K562 (cell line): ENCODE results near the gene RNF41. TPM values are rescaled to one million over a fixed set of nuclear protein-coding genes. Genes with fewer than 3 reads are reported as not detected.

Source experiments
- ATAC-seq: fragments of 200-7000 bp; cut with Tn5 transposase; 3 replicates; pipeline ENCODE4 v1.9.1; 2020; ENCODE audit warnings: moderate library complexity
- BruUV-seq: library from RNA; stranded (reverse); fragments of 400-500 nt; replicated peaks from 2 replicates; lab custom pipeline; 2021; lab: Mats Ljungman, UMichigan
- CTCF ChIA-PET: fragments of 300-600 bp; formaldehyde crosslinking; extraction: SDS; loops from one replicate; lab custom pipeline; 2021; ENCODE audit warnings: low intra/inter-chr PET ratio; lab: Yijun Ruan, JAX
- POLR2A ChIA-PET: fragments of 300-600, 350-650 bp; sonication (Branson Sonifier 250); formaldehyde crosslinking; extraction: SDS; loops from one replicate; lab custom pipeline; 2021; ENCODE audit warnings: antibody characterized with exemption, inconsistent platforms; lab: Yijun Ruan, JAX
- DNase-seq, 4 experiments: peaks; one replicate each; pipeline versions ENCODE4 v3.0.0 to v3.0.0-alpha.2; 2011 to 2018; ENCODE audit warnings: low spot score in 3 of 4, mixed read lengths in 3 of 4; ENCODE audit errors: extremely low read depth in 1 of 4
- FAIRE-seq: peaks from 2 replicates; lab custom pipeline; 2011; peaks lifted over from hg19 to GRCh38; lab: Jason Lieb, UNC
- H2AFZ ChIP-seq: 2 replicates; pipeline ENCODE4 v1.6.0; 2011; ENCODE audit warnings: low read depth, low read length, control low read depth, inconsistent platforms
- H3K27ac ChIP-seq: fragments of 200-600 bp; 3 replicates; pipeline ENCODE4 v1.8.0; 2011; ENCODE audit warnings: low read depth, mild to moderate bottlenecking, control low read depth, inconsistent platforms, low read length, moderate library complexity, mixed read lengths; ENCODE audit errors: extremely low read depth
- H3K27me3 ChIP-seq, 2 experiments: fragments of 300-600 bp in 1 of 2; 2 replicates in 1 of 2; 3 replicates in 1 of 2; pipeline versions ENCODE4 v1.6.0 to v1.8.0; 2011; ENCODE audit warnings: inconsistent platforms in 2 of 2, low read length in 2 of 2, mild to moderate bottlenecking in 1 of 2, mixed read lengths in 1 of 2, moderate library complexity in 1 of 2; ENCODE audit not compliant: control insufficient read depth in 2 of 2, insufficient read depth in 2 of 2
- H3K36me3 ChIP-seq: fragments of 300-600 bp; 3 replicates; pipeline ENCODE4 v1.8.0; 2011; ENCODE audit warnings: mild to moderate bottlenecking, low read length, inconsistent platforms; ENCODE audit not compliant: control insufficient read depth, insufficient read depth
- H3K4me1 ChIP-seq, 2 experiments: fragments of 200-600 bp in 1 of 2; replicated peaks in 1 of 2; 2 replicates in 1 of 2; 3 replicates in 1 of 2; pipeline versions ENCODE4 v1.5.1 to v1.8.0; 2011; ENCODE audit warnings: inconsistent platforms in 2 of 2, low read length in 2 of 2, mild to moderate bottlenecking in 1 of 2, mixed read lengths in 1 of 2, moderate library complexity in 1 of 2; ENCODE audit not compliant: control insufficient read depth in 2 of 2, insufficient read depth in 2 of 2
- H3K4me2 ChIP-seq: 2 replicates; pipeline ENCODE4 v1.6.1; 2011; ENCODE audit warnings: low read length, control low read depth, inconsistent platforms, mixed read lengths; ENCODE audit not compliant: insufficient read depth
- H3K4me3 ChIP-seq: fragments of 200-600 bp; sonication (generic), shearing (Covaris generic); 2 replicates; pipeline ENCODE4 v1.5.1; 2016; ENCODE audit warnings: control low read depth, inconsistent platforms
- H3K79me2 ChIP-seq: fragments of 200-600 bp; 3 replicates; pipeline ENCODE4 v1.8.0; 2011; ENCODE audit warnings: low read length, inconsistent platforms; ENCODE audit not compliant: control insufficient read depth, insufficient read depth
- H3K9ac ChIP-seq, 2 experiments: 2 replicates each; pipeline versions ENCODE4 v1.6.0 to v1.6.1; 2011; ENCODE audit warnings: low read depth in 2 of 2, low read length in 2 of 2, control low read depth in 1 of 2, inconsistent platforms in 1 of 2, mild to moderate bottlenecking in 1 of 2, mixed read lengths in 1 of 2; ENCODE audit not compliant: insufficient read depth in 1 of 2
- H3K9me1 ChIP-seq: one replicate; pipeline ENCODE4 v1.6.0; 2011; ENCODE audit warnings: inconsistent platforms, mild to moderate bottlenecking, low read length, moderate library complexity; ENCODE audit not compliant: control insufficient read depth, insufficient read depth
- H3K9me3 ChIP-seq: replicated peaks from 2 replicates; pipeline ENCODE4 v1.5.1; 2011; ENCODE audit warnings: low read depth, low read length, inconsistent platforms; ENCODE audit not compliant: control insufficient read depth, insufficient read depth
- H4K20me1 ChIP-seq: replicated peaks from 2 replicates; pipeline ENCODE4 v1.6.1; 2011; ENCODE audit warnings: low read length, inconsistent platforms, mixed read lengths; ENCODE audit not compliant: control insufficient read depth, insufficient read depth
- BRCA1 ChIP-seq, 2 experiments: fragments of 450-650 bp in 1 of 2; sonication (generic) in 1 of 2; formaldehyde crosslinking in 1 of 2; IDR thresholded peaks; 2 replicates each; pipeline versions ENCODE4 v1.5.0 to v1.6.1; 2017 to 2020; ENCODE audit warnings: mild to moderate bottlenecking in 1 of 2, missing genetic modification reagents in 1 of 2
- BRD9 ChIP-seq: fragments of 450-650 bp; IDR thresholded peaks from 2 replicates; pipeline ENCODE4 v1.6.1; 2018; ENCODE audit warnings: low read depth; ENCODE audit not compliant: partially characterized antibody
- BRF2 ChIP-seq: IDR thresholded peaks from 3 replicates; pipeline ENCODE4 v1.6.1; 2011; ENCODE audit warnings: borderline replicate concordance, mild to moderate bottlenecking; ENCODE audit not compliant: insufficient read length, insufficient read depth
- CHCHD3 ChIP-seq: fragments of 250-450 bp; sonication (Bioruptor Pico); IDR thresholded peaks from 2 replicates; pipeline ENCODE4 v2.1.2; 2022; ENCODE audit warnings: mild to moderate bottlenecking
- ELF2 ChIP-seq: fragments of 250-450 bp; sonication (Bioruptor Pico); IDR thresholded peaks from 2 replicates; pipeline ENCODE4 v1.5.0; 2021; ENCODE audit warnings: mild to moderate bottlenecking
- FUS ChIP-seq: fragments of 200-400 bp; formaldehyde crosslinking; optimal IDR thresholded peaks from 2 replicates; pipeline ENCODE3; 2017; ENCODE audit warnings: low read depth, low read length
- LEF1 ChIP-seq: fragments of 450-650 bp; IDR thresholded peaks from 2 replicates; pipeline ENCODE4 v1.6.1; 2016; ENCODE audit warnings: mild to moderate bottlenecking
- NFATC3 ChIP-seq: fragments of 450-650 bp; IDR thresholded peaks from 2 replicates; pipeline ENCODE4 v1.6.1; 2017; ENCODE audit warnings: mild to moderate bottlenecking
- POLR2A ChIP-seq: fragments of 450-650 bp; conservative IDR thresholded peaks from 2 replicates; pipeline ENCODE4 v1.6.1; 2016
- SMAD3 ChIP-seq: fragments of 450-650 bp; formaldehyde crosslinking; conservative IDR thresholded peaks from 2 replicates; pipeline ENCODE4 v1.4.0; 2020; ENCODE audit warnings: mild to moderate bottlenecking
- TFAP4 ChIP-seq: sonication (generic); formaldehyde crosslinking; IDR thresholded peaks from 2 replicates; pipeline ENCODE4 v1.8.0; 2022; ENCODE audit warnings: missing genetic modification reagents, mild to moderate bottlenecking, moderate library complexity, borderline replicate concordance
- THAP7 ChIP-seq: fragments of 250-450 bp; sonication (Bioruptor Pico); IDR thresholded peaks from 2 replicates; pipeline ENCODE4 v1.5.0; 2021
- ZNF354B ChIP-seq: fragments of 250-450 bp; sonication (Bioruptor Pico); IDR thresholded peaks from 2 replicates; pipeline ENCODE4 v1.4.0; 2020
- ZNF609 ChIP-seq: sonication (generic); formaldehyde crosslinking; IDR thresholded peaks from 2 replicates; pipeline ENCODE4 v1.8.1; 2023; ENCODE audit warnings: missing genetic modification reagents, mild to moderate bottlenecking, borderline replicate concordance
- WGBS: fragments of 100-300 bp; shearing (Covaris generic); methylation state at CpG from one replicate; pipeline ENCODE4 v1.1.6; 2016; ENCODE audit warnings: low coverage, mixed read lengths; ENCODE audit not compliant: insufficient coverage; ENCODE audit errors: missing lambda C conversion rate; 5-methylcytosine and 5-hydroxymethylcytosine counted together
- in situ Hi-C: fragments of 300-500 bp; cut with MboI; formaldehyde crosslinking; loops from 4 replicates; pipeline ENCODE4 v1.15.0; 2018; ENCODE audit warnings: inconsistent platforms, mixed read lengths
- intact Hi-C: fragments of 100-400 bp; cut with micrococcal nuclease; formaldehyde crosslinking; loops from 2 replicates; pipeline ENCODE4 v1.14.2; 2022
- polyA plus RNA-seq, 8 experiments: library from polyadenylated mRNA; depleted of rRNA in 4 of 8; stranded (reverse) in 5 of 8; unstranded in 3 of 8; fragments of >200 nt; fragmentation: Nextera tagmentation in 2 of 8; fragmentation: Illumina TruSeq in 1 of 8; extraction: Ambion mirVana in 2 of 8; extraction: Trizol in 1 of 8; gene quantifications; 2 replicates each; pipeline versions ENCODE4 v1.2.1 to v1.2.3, GENCODE V29; 2011 to 2014; ENCODE audit warnings: inconsistent platforms in 1 of 8, missing spikeins in 1 of 8
- total RNA-seq, 7 experiments: library from RNA; depleted of rRNA in 6 of 7; stranded (reverse); fragments of >200 nt in 6 of 7; fragmentation: Illumina TruSeq in 2 of 7; extraction: Trizol in 2 of 7; gene quantifications; 2 replicates each; pipeline versions ENCODE4 v1.2.1 to v1.2.3, GENCODE V29; 2011 to 2021; ENCODE audit warnings: low replicate concordance in 1 of 7

RNF41 gene
- total and polyA plus RNA-seq, 9 of the 15 experiments (the other 6 are each of a cell fraction or from before 2014, with no cell fraction given): 28.2 to 46.8 (median 33.8) TPM

- H3K9me3 ChIP-seq: no peaks in the 10 kb centered on the region
- peaks cover 40% of the 10 kb centered on the region for H3K79me2 ChIP-seq
- peaks cover 34% of the 10 kb centered on the region; the same call in 1 of the 2 replicates for H4K20me1 ChIP-seq
- FAIRE-seq: no peak
- POLR2A ChIA-PET: interaction anchor here (0.5 to 8.9 kb wide), 20 partner anchors 8 to 461 kb away, joined by 3 to 124 read pairs (median 6); partner anchors contain the start of genes CNPY2, ESYT1, MYL6B and PA2G4
- peak overlapping the region; percentile 39; the same call in 1 of the 3 replicates for H3K27ac ChIP-seq
- intact Hi-C loops (no loop called here), in situ Hi-C loops (no loop called here)
- peak overlapping the region; percentile 80; the same call in 1 of the 2 replicates for H3K4me2 ChIP-seq
- peaks cover 3% of the 10 kb centered on the region for H3K9me1 ChIP-seq
- peaks cover 17 to 28% of the 10 kb centered on the region in 2 experiments; a peak in 4 of 5 replicates for H3K4me1 ChIP-seq
- no peaks in the 10 kb centered on the region for H3K27me3 ChIP-seq
- WGBS: 93% methylated on average over 11 of the region's 11 CpGs
- CTCF ChIA-PET: no interaction called here
- no peak for ATAC-seq
- no peak overlapping the region for H3K4me3 ChIP-seq
- peaks cover 71% of the 10 kb centered on the region for H3K36me3 ChIP-seq
- no TSS peak for BruUV-seq
- DNase-seq: no peak
- H2AFZ ChIP-seq: no peak overlapping the region
- peak overlapping the region; percentile 72 to 98; a peak in 2 of 4 replicates for H3K9ac ChIP-seq
- TF ChIP-seq SMAD3 (no peak), BRF2 (no peak), TFAP4 (CRISPR knock-in tag) (0 out of 2 replicates have a peak, but pooled peaks have one; percentile 18), ZNF354B (CRISPR knock-in tag) (no peak), CHCHD3 (CRISPR knock-in tag) (no peak), THAP7 (CRISPR knock-in tag) (no peak), LEF1 (no peak), NFATC3 (0 out of 2 replicates have a peak, but pooled peaks have one; percentile 17), FUS (no peak), ZNF609 (CRISPR knock-in tag) (0 out of 2 replicates have a peak, but pooled peaks have one; percentile 30), BRCA1 (IDR thresholded peaks at IDR 0.05) (no peak), BRCA1 (CRISPR knock-in tag; IDR thresholded peaks at IDR 0.05) (0 out of 2 replicates have a peak, but pooled peaks have one; percentile 24), ELF2 (CRISPR knock-in tag) (peak; percentile 26; the same call in 1 of the 2 replicates), BRD9 (no peak), POLR2A (peak; percentile 57)
These were observed 60.6 kb downstream of the RNF41 start for GRCh38 chr12:56160894-56161689.
